ENCODE results near the gene PCK1. TPM values are rescaled to one million over a fixed set of nuclear protein-coding genes. Genes with fewer than 3 reads are reported as not detected.

Gene PCK1
- polyA plus RNA-seq, 1 experiment, result not detected

DNA sequence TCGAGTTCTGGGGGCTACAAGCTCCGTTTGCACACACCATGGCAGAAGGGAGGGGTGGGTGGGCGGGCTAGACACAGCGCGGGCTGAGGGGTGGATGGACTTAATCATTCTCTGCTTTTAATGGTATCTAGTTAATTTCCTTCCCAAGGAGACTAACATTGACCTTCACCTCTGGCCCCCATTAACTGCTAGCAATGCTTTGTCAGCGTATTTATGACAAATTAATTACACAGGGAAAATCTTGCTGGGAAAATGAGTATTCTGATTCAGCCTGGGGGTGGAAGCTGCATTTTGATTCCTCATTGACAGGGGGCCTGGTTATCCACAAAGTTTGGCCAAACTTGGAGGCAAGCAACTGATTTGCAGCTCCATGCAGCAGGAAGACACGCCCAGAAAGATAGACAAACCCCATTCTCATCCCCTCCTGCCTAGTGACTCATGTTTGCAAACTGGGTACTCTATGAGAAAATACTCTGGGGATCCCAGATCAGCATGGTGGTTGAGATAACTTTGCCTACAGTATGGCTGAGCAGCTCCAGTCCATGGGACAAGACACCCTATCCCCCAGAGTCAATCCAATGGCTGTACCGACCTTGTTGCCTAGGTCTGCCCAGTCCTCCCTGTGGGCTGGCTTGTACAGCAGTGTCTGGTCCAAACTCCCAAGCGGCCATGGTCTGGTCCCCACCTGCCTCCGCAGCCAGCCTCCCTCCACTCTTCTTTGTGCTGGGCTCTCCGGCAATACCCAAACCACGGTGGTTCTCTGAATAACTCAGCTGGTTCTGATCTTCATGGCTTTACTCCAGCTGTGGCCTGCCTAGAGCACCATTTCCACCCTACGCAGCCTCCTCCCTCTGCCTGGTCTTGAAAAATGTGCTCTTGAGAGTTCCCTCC is 39.7 kb downstream of the PCK1 start:
- POLR2A ChIA-PET, result no interaction called here
- no peak for DNase-seq (ENCODE audit: low read depth)

DNA sequence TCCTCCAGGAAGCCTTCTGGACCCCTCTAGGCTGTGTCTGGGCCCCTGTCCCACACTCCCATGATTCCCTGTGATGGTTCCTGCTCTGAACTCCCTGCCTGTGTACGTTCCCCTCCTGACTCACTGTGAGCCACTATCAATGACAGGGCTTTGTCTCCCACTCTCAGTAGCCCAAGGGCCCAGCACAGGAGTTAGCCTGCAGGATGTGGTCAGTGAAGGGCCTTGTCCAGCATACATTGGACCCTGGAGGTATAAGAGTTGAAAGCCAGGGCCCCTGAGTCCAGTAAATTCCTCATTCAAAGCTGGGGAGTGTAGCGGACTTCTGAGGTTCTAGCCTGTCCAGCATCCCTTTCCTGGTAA is 40.3 kb downstream of the PCK1 start:
- no peak for DNase-seq (ENCODE audit: low read depth)
- H3K36me3 ChIP-seq (ENCODE audit: control insufficient read depth, insufficient read depth, low read length), result no peaks in the 10 kb centered on the region
- TF ChIP-seq, protein P1, sequence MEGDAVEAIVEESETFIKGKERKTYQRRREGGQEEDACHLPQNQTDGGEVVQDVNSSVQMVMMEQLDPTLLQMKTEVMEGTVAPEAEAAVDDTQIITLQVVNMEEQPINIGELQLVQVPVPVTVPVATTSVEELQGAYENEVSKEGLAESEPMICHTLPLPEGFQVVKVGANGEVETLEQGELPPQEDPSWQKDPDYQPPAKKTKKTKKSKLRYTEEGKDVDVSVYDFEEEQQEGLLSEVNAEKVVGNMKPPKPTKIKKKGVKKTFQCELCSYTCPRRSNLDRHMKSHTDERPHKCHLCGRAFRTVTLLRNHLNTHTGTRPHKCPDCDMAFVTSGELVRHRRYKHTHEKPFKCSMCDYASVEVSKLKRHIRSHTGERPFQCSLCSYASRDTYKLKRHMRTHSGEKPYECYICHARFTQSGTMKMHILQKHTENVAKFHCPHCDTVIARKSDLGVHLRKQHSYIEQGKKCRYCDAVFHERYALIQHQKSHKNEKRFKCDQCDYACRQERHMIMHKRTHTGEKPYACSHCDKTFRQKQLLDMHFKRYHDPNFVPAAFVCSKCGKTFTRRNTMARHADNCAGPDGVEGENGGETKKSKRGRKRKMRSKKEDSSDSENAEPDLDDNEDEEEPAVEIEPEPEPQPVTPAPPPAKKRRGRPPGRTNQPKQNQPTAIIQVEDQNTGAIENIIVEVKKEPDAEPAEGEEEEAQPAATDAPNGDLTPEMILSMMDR (IDR thresholded peaks at IDR 0.05; ENCODE audit: insufficient read depth, low read depth, low read length), result no peak
- H3K4me3 ChIP-seq (ENCODE audit: low read depth, low read length), result no peak overlapping the region
- no peaks in the 10 kb centered on the region; the same call in none of the 2 replicates for H3K27me3 ChIP-seq (ENCODE audit: control insufficient read depth, insufficient read depth, low read length)
- POLR2A ChIA-PET, result no interaction called here
- CTCF ChIA-PET, result interaction anchor here (1.0 to 14.6 kb wide), 11 partner anchors 9 to 608 kb away, joined by 3 to 222 read pairs (median 5); no protein-coding TSS in a partner anchor

More for the DNA sequence above, 39.7 kb downstream of the PCK1 start:
- Histone ChIP-seq H3K27me3 (ENCODE audit: control insufficient read depth, insufficient read depth, low read length) (no peaks in the 10 kb centered on the region; the same call in none of the 2 replicates), H3K4me3 (ENCODE audit: low read depth, low read length) (no peak overlapping the region), H3K36me3 (ENCODE audit: control insufficient read depth, insufficient read depth, low read length) (no peaks in the 10 kb centered on the region)
- TF ChIP-seq, protein P1 (IDR thresholded peaks at IDR 0.05; ENCODE audit: insufficient read depth, low read depth, low read length), result no peak
- CTCF ChIA-PET, result interaction anchor here (1.2 to 14.6 kb wide), 7 partner anchors 10 to 609 kb away, joined by 3 to 222 read pairs (median 5); no protein-coding TSS in a partner anchor

DNA sequence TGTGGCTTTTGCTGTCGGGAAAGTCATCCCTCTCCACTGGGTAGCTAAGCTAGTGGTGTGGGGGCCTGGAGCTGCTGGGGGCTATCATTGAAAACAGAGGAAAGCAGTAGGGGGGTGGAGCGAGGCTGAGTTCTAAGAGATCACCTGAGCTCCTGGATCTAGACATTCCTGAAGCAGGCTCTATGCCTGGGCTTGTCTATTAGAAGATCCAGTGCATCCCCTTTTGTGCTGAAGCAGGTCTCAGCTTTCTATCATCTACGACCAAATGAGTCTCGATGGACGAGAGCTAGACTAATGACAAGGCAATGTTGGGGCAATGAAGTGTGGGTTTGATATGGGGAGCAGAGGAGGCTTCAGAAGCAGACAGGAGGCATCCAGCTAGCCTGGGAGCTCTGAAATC is 40.8 kb downstream of the PCK1 start:
- no peak for DNase-seq (ENCODE audit: low read depth)
- H3K27me3 ChIP-seq (ENCODE audit: control insufficient read depth, insufficient read depth, low read length), result no peaks in the 10 kb centered on the region; the same call in none of the 2 replicates
- H3K36me3 ChIP-seq (ENCODE audit: control insufficient read depth, insufficient read depth, low read length), result no peaks in the 10 kb centered on the region
- ChIA-PET POLR2A (no interaction called here), CTCF (interaction anchor here (1.0 to 14.6 kb wide), 11 partner anchors 9 to 608 kb away, joined by 3 to 222 read pairs (median 5); no protein-coding TSS in a partner anchor)
- H3K4me3 ChIP-seq (ENCODE audit: low read depth, low read length), result no peak overlapping the region
- TF ChIP-seq, protein P1 (IDR thresholded peaks at IDR 0.05; ENCODE audit: insufficient read depth, low read depth, low read length), result no peak

DNA sequence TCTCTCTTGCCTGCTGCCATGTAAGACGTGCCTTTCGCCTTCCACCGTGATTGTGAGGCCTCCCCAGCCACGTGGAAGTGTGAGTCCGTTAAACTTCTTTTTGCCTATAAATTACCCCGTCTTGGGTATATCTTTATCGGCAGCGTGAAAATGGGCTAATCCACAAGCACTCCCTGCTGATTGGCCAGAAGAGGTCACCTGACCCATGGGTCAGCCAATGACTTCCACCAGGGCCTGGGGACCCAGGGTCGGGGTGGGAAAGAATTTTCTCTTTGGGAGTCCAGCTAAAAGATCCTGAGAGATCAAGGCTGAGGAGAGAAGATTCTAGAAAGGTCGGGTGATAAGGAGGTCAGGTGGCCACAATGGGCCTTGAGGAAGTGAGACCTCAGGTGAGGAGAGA is 42.2 kb downstream of the PCK1 start:
- CTCF ChIA-PET, result interaction anchor here (1.4 to 11.5 kb wide), 2 partner anchors 19 to 607 kb away, joined by 3 to 222 read pairs; no protein-coding TSS in a partner anchor

DNA sequence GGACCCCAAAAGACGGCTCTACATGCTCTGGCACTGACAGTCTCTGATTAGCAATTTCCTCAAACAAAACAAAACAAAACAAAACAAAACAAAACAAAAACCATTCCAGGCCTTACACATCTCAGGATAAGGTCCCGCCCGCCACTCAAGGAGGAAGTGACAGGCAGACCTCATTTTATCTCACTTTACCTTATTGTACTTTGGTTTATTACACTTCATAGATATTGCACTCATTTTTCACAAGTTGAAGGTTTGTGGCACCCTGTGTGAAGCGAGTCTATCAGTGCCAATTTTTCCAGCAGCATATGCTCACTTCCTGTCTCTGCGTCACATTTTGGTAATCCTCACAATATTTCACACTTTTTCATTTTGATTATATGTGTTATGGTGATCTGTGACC is 44.1 kb downstream of the PCK1 start:
- no peak for DNase-seq (ENCODE audit: low read depth)
- ChIA-PET POLR2A (no interaction called here), CTCF (interaction anchor here (1.2 kb wide), 2 partner anchors 9 to 606 kb away, joined by 4 read pairs; no protein-coding TSS in a partner anchor)
- no peaks in the 10 kb centered on the region for H3K36me3 ChIP-seq (ENCODE audit: control insufficient read depth, insufficient read depth, low read length)
- no peak overlapping the region for H3K4me3 ChIP-seq (ENCODE audit: low read depth, low read length)
- no peaks in the 10 kb centered on the region for H3K27me3 ChIP-seq (ENCODE audit: control insufficient read depth, insufficient read depth, low read length)
- TF ChIP-seq, protein P1 (IDR thresholded peaks at IDR 0.05; ENCODE audit: insufficient read depth, low read depth, low read length), result no peak

More for the DNA sequence above, 42.2 kb downstream of the PCK1 start:
- H3K4me3 ChIP-seq (ENCODE audit: low read depth, low read length), result no peak overlapping the region
- POLR2A ChIA-PET, result no interaction called here
- no peak for DNase-seq (ENCODE audit: low read depth)
- no peaks in the 10 kb centered on the region for H3K36me3 ChIP-seq (ENCODE audit: control insufficient read depth, insufficient read depth, low read length)
- H3K27me3 ChIP-seq (ENCODE audit: control insufficient read depth, insufficient read depth, low read length), result no peaks in the 10 kb centered on the region; the same call in 1 of the 2 replicates
- TF ChIP-seq, protein P1 (IDR thresholded peaks at IDR 0.05; ENCODE audit: insufficient read depth, low read depth, low read length), result no peak

Data from BJ (cell line).